ENCODE measurements around the gene PPP2R1A. TPM values are rescaled to one million over a fixed set of nuclear protein-coding genes. Genes with fewer than 3 reads are reported as not detected.

PPP2R1A gene
- total and polyA plus RNA-seq, 2 of the 13 experiments (the other 11 are each of a cell fraction or from before 2014, with no cell fraction given) = 86.7 to 130 TPM

DNA sequence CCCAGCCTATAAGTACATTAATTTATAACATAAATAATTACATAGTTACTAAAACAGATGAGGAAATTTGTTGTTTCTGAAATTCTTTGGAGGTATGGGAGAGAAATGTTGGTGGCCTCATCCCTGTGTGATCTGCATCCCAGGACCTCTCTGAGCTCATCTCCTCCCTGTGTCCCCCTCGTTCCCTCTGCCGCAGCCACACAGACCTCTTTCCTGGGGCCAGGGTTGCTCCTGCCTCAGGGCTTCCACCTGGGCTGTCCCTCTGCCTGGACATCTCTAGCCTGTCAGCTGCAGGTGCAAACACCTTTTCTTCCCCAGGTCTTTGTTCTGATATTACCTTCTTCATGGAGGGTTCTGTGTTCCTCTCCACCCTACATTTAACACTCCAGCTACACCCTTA is 83.4 kb downstream of the PPP2R1A start (continued):
- TF ChIP-seq ZNF816 (CRISPR knock-in tag; IDR thresholded peaks at IDR 0.05; ENCODE audit: borderline replicate concordance) = no peak
- no peak for TF ChIP-seq JUNB (CRISPR knock-in tag; IDR thresholded peaks at IDR 0.05; ENCODE audit: borderline replicate concordance)
- TF ChIP-seq ZNF556 (CRISPR knock-in tag; IDR thresholded peaks at IDR 0.05; ENCODE audit: borderline replicate concordance) = no peak
- no peak for TF ChIP-seq MTF1 (CRISPR knock-in tag; IDR thresholded peaks at IDR 0.05)
- TF ChIP-seq, protein P1, sequence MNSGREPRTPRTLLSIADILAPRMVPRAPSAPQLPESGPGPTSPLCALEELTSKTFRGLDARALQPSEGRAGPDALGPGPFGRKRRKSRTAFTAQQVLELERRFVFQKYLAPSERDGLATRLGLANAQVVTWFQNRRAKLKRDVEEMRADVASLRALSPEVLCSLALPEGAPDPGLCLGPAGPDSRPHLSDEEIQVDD (CRISPR knock-in tag; IDR thresholded peaks at IDR 0.05; ENCODE audit: borderline replicate concordance) = no peak
- TF ChIP-seq THYN1 (CRISPR knock-in tag; IDR thresholded peaks at IDR 0.05; ENCODE audit: borderline replicate concordance, low read depth) = no peak

DNA sequence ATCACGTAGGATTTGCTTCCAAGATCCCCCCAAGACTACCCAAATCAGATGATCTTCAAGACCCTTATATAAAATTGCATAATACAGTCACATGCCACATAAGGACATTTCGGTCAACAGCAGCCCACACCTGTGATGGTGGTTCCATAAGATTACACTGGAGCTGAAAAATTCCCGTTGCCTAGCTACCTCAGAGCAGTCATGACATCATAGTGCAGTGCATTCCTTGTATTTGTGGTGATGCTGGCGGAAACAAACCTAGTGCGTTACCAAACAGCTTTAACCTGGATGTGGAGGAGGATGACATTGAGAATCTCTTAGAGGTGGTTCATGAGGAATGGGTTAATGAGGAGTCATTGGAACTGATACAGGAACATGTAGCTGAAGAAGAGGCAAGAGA is 84.3 kb downstream of the PPP2R1A start:
- ChIA-PET POLR2A (no interaction called here), CTCF (ENCODE audit: low intra/inter-chr PET ratio, low total read pairs) (no interaction called here)
- DNase-seq (ENCODE audit: low spot score) (no peak), FAIRE-seq (no peak), ATAC-seq (no peak)
- Histone ChIP-seq H4K20me1 (ENCODE audit: insufficient read depth, low read length) (0 out of 2 replicates have a peak, but pooled peaks cover 2% of the 10 kb centered on the region), H3K79me2 (ENCODE audit: insufficient read depth, low read length) (peaks cover 63% of the 10 kb centered on the region), H3K4me1 (ENCODE audit: insufficient read depth, low read length) (peaks cover 16% of the 10 kb centered on the region), H2AFZ (ENCODE audit: low read length) (no peak overlapping the region), H3K4me2 (ENCODE audit: low read depth, low read length) (no peak overlapping the region), H3K36me3 (replicated peaks in 1 of 2; ENCODE audit: control insufficient read depth in 1 of 2, insufficient read depth in 2 of 2, low read length in 2 of 2) (peaks cover 0 to 6% of the 10 kb centered on the region in 2 experiments; a peak in 1 of 5 replicates), H3K9me3 (ENCODE audit: low read length) (peaks cover 5% of the 10 kb centered on the region; the same call in 1 of the 2 replicates), H3K27me3 (ENCODE audit: control insufficient read depth in 1 of 2, insufficient read depth in 2 of 2, low read length in 2 of 2) (no peaks in the 10 kb centered on the region; a peak in 1 of 5 replicates), H3K27ac (ENCODE audit: extremely low read length, insufficient read depth, low read length) (no peak overlapping the region), H3K4me3 (replicated peaks in 1 of 3; ENCODE audit: insufficient read depth in 1 of 3, low read depth in 2 of 3, low read length in 3 of 3) (no peak overlapping the region), H3K9ac (ENCODE audit: insufficient read depth, low read depth, low read length) (no peak overlapping the region)
- in situ Hi-C loops (cut with HindIII; ENCODE audit: extremely low pct_ligation_motif_present, low pct_unique_long_range_greater_than_20kb) (no loop called here), intact Hi-C loops (cut with micrococcal nuclease; ENCODE audit: unreplicated experiment) (no loop called here)
- WGBS (ENCODE audit: low lambda C conversion rate) = 86% methylated on average over 5 of the region's 5 CpGs
- TF ChIP-seq U2AF1 (optimal IDR thresholded peaks at IDR 0.05; ENCODE audit: low read depth, low read length) (no peak), JARID2 (CRISPR knock-in tag; IDR thresholded peaks at IDR 0.05; ENCODE audit: insufficient replicate concordance) (no peak), ZNF251 (CRISPR knock-in tag; IDR thresholded peaks at IDR 0.05) (no peak), NFYB (CRISPR knock-in tag; IDR thresholded peaks at IDR 0.05) (no peak), FOXC1 (CRISPR knock-in tag; IDR thresholded peaks at IDR 0.05; ENCODE audit: borderline replicate concordance) (no peak), TBX3 (IDR thresholded peaks at IDR 0.05; ENCODE audit: borderline replicate concordance) (no peak), ZNF354B (CRISPR knock-in tag; IDR thresholded peaks at IDR 0.05) (no peak), NCOA2 (CRISPR knock-in tag; IDR thresholded peaks at IDR 0.05) (no peak), PHB2 (IDR thresholded peaks at IDR 0.05; ENCODE audit: partially characterized antibody) (no peak)
- TF ChIP-seq, protein P2, sequence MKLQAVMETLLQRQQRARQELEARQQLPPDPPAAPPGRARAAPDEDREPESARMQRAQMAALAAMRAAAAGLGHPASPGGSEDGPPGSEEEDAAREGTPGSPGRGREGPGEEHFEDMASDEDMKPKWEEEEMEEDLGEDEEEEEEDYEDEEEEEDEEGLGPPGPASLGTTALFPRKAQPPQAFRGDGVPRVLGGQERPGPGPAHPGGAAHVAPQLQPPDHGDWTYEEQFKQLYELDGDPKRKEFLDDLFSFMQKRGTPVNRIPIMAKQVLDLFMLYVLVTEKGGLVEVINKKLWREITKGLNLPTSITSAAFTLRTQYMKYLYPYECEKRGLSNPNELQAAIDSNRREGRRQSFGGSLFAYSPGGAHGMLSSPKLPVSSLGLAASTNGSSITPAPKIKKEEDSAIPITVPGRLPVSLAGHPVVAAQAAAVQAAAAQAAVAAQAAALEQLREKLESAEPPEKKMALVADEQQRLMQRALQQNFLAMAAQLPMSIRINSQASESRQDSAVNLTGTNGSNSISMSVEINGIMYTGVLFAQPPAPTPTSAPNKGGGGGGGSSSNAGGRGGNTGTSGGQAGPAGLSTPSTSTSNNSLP (IDR thresholded peaks at IDR 0.05; ENCODE audit: low read depth, low read length) = no peak
- TF ChIP-seq, protein P3, sequence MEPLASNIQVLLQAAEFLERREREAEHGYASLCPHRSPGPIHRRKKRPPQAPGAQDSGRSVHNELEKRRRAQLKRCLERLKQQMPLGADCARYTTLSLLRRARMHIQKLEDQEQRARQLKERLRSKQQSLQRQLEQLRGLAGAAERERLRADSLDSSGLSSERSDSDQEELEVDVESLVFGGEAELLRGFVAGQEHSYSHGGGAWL (CRISPR knock-in tag; IDR thresholded peaks at IDR 0.05) = no peak
- TF ChIP-seq, protein P4, sequence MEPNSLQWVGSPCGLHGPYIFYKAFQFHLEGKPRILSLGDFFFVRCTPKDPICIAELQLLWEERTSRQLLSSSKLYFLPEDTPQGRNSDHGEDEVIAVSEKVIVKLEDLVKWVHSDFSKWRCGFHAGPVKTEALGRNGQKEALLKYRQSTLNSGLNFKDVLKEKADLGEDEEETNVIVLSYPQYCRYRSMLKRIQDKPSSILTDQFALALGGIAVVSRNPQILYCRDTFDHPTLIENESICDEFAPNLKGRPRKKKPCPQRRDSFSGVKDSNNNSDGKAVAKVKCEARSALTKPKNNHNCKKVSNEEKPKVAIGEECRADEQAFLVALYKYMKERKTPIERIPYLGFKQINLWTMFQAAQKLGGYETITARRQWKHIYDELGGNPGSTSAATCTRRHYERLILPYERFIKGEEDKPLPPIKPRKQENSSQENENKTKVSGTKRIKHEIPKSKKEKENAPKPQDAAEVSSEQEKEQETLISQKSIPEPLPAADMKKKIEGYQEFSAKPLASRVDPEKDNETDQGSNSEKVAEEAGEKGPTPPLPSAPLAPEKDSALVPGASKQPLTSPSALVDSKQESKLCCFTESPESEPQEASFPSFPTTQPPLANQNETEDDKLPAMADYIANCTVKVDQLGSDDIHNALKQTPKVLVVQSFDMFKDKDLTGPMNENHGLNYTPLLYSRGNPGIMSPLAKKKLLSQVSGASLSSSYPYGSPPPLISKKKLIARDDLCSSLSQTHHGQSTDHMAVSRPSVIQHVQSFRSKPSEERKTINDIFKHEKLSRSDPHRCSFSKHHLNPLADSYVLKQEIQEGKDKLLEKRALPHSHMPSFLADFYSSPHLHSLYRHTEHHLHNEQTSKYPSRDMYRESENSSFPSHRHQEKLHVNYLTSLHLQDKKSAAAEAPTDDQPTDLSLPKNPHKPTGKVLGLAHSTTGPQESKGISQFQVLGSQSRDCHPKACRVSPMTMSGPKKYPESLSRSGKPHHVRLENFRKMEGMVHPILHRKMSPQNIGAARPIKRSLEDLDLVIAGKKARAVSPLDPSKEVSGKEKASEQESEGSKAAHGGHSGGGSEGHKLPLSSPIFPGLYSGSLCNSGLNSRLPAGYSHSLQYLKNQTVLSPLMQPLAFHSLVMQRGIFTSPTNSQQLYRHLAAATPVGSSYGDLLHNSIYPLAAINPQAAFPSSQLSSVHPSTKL (CRISPR knock-in tag; IDR thresholded peaks at IDR 0.05) = no peak
- BruUV-seq (replicated peaks) = no TSS peak

All from HepG2 (cell line).